ENCODE measurements around the gene IL1RL1.

IL1RL1 gene

DNA sequence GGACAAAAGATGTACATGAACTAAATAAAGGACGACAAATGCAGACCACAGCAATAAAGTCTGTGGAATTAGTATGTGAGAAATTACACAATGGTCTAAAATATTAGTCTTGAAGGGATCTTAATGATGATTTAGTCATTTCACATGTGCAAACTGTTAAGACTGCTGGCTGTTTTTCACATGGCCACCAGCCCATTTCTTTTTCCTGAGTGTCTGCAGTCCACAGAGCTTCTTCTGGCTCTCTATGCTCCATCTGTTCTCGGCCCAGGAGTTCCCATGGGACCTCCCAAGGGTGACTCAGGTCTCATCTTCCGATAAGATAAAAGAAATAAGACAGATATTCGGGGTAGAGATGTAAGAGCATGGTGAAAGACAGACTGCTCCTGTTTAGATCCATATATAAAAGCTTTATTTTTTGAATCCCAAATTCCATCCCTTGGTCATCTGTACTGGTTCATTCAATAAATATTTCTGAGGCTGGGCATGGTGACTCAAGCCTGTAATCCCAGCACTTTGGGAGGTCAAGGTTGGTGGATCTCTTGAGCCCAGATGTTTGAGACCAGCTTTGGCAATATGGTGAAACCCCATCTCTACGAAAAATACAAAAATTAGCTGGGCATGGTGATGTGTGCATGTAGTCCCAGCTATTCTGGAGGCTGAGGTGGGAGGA lies 20.1 kb downstream of the IL1RL1 start:
- H3K4me3 ChIP-seq (ENCODE audit: low read depth, low read length): no peak overlapping the region

GRCh38 chr2:102334486-102334885 lies 23.1 kb downstream of the IL1RL1 start:
- TF ChIP-seq CTCF (IDR thresholded peaks at IDR 0.05; ENCODE audit: borderline replicate concordance, insufficient read depth, low read depth, low read length): no peak
- no peak overlapping the region for H3K4me3 ChIP-seq (ENCODE audit: low read depth, low read length)

More for the DNA sequence above, 20.1 kb downstream of the IL1RL1 start:
- no peak for TF ChIP-seq CTCF (IDR thresholded peaks at IDR 0.05; ENCODE audit: borderline replicate concordance, insufficient read depth, low read depth, low read length)

GRCh38 chr2:102335871-102336366 lies 24.6 kb downstream of the IL1RL1 start:
- no peak for TF ChIP-seq CTCF (IDR thresholded peaks at IDR 0.05; ENCODE audit: borderline replicate concordance, insufficient read depth, low read depth, low read length)
- no peak overlapping the region for H3K4me3 ChIP-seq (ENCODE audit: low read depth, low read length)

- TF ChIP-seq CTCF (IDR thresholded peaks at IDR 0.05; ENCODE audit: borderline replicate concordance, insufficient read depth, low read depth, low read length): no peak
- H3K4me3 ChIP-seq (ENCODE audit: low read depth, low read length): no peak overlapping the region
Measured at GRCh38 chr2:102336502-102336945, 25.2 kb downstream of the IL1RL1 start.

DNA sequence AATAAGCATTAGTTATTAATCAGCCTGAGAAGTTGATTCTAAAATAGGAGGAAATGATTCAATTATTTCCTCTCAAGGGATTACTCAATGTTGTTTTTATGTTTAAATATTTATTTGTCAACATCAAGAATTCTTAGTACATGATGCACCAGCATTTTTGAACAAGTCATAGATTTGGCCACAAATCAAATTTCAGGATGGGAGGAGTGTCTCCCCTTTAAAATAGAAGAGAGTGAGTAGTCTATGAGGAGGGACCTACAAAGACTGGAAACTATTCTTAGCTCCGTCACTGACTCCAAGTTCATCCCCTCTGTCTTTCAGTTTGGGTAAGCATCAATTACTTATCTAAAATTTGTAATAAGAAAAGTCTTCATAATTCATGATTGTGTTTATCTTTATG lies 25.6 kb downstream of the IL1RL1 start:
- TF ChIP-seq CTCF (IDR thresholded peaks at IDR 0.05; ENCODE audit: borderline replicate concordance, insufficient read depth, low read depth, low read length): no peak
- H3K4me3 ChIP-seq (ENCODE audit: low read depth, low read length): no peak overlapping the region

GRCh38 chr2:102337481-102338386 lies 26.4 kb downstream of the IL1RL1 start:
- no peak overlapping the region for H3K4me3 ChIP-seq (ENCODE audit: low read depth, low read length)
- no peak for TF ChIP-seq CTCF (IDR thresholded peaks at IDR 0.05; ENCODE audit: borderline replicate concordance, insufficient read depth, low read depth, low read length)
